Smooth muscle cell (in vitro differentiated cells): ENCODE measurements around the gene OSBP2. TPM values are rescaled to one million over a fixed set of nuclear protein-coding genes. Genes with fewer than 3 reads are reported as not detected.

Experiments used
- DNase-seq: peaks from one replicate; lab custom pipeline; 2025; ENCODE audit not compliant: unreplicated experiment; lab: John Stamatoyannopoulos, UW
- H2AFZ ChIP-seq: fragments of 200-600 bp; sonication (generic); 2 replicates; pipeline ENCODE4 v1.6.0; 2016; ENCODE audit warnings: antibody characterized with exemption, low read depth, mild to moderate bottlenecking
- H3F3A ChIP-seq: fragments of 200-600 bp; sonication (generic); 2 replicates; pipeline ENCODE4 v1.6.0; 2017; ENCODE audit warnings: antibody characterized with exemption, low read depth
- H3K27ac ChIP-seq: fragments of 200-600 bp; sonication (generic); 2 replicates; pipeline ENCODE4 v1.5.1; 2016; ENCODE audit warnings: low read depth, mild to moderate bottlenecking
- H3K27me3 ChIP-seq: fragments of 200-600 bp; sonication (generic); 2 replicates; pipeline ENCODE4 v1.6.1; 2016; ENCODE audit warnings: low read depth, mild to moderate bottlenecking
- H3K36me3 ChIP-seq: fragments of 200-600 bp; sonication (generic); 2 replicates; pipeline ENCODE4 v1.5.1; 2016; ENCODE audit warnings: low read depth
- H3K4me1 ChIP-seq: fragments of 200-600 bp; sonication (generic); 2 replicates; pipeline ENCODE4 v1.5.1; 2016; ENCODE audit warnings: low read depth
- H3K4me2 ChIP-seq: fragments of 200-600 bp; sonication (generic); 2 replicates; pipeline ENCODE4 v1.6.0; 2016; ENCODE audit warnings: mild to moderate bottlenecking
- H3K4me3 ChIP-seq: fragments of 200-600 bp; sonication (generic); 2 replicates; pipeline ENCODE4 v1.5.1; 2016; ENCODE audit warnings: mild to moderate bottlenecking
- H3K79me2 ChIP-seq: fragments of 200-600 bp; sonication (generic); 2 replicates; pipeline ENCODE4 v1.6.0; 2016; ENCODE audit warnings: low read depth, mild to moderate bottlenecking
- H3K9ac ChIP-seq: fragments of 200-600 bp; sonication (generic); 2 replicates; pipeline ENCODE4 v1.6.0; 2016; ENCODE audit warnings: low read depth
- H3K9me3 ChIP-seq: fragments of 200-600 bp; sonication (generic); replicated peaks from 2 replicates; pipeline ENCODE4 v1.5.1; 2016; ENCODE audit warnings: low read depth
- H4K20me1 ChIP-seq: fragments of 200-600 bp; sonication (generic); 2 replicates; pipeline ENCODE4 v1.6.0; 2016; ENCODE audit warnings: low read depth
- CTCF ChIP-seq: fragments of 200-600 bp; sonication (generic); IDR thresholded peaks from 2 replicates; pipeline ENCODE4 v1.5.1; 2017; ENCODE audit warnings: borderline replicate concordance, mild to moderate bottlenecking, antibody characterized with exemption; ENCODE audit not compliant: insufficient read depth, poor library complexity, severe bottlenecking
- WGBS: methylation state at CpG from one replicate; pipeline ENCODE4 v1.1.7; 2016; ENCODE audit warnings: low lambda C conversion rate; 5-methylcytosine and 5-hydroxymethylcytosine counted together
- polyA plus RNA-seq: library from polyadenylated mRNA; unstranded; fragments of >200 nt; fragmentation: Nextera tagmentation; extraction: Ambion mirVana; gene quantifications from 2 replicates; pipeline ENCODE4 v1.2.1, GENCODE V29; 2016
- total RNA-seq: library from RNA; depleted of rRNA; stranded (reverse); fragments of >200 nt; gene quantifications from 2 replicates; pipeline ENCODE4 v1.2.3, GENCODE V29; 2014

OSBP2 gene
- total and polyA plus RNA-seq, 2 experiments from 2014 or later: 4.6 to 4.9 TPM

GRCh38 chr22:30680991-30681770 is 13.5 kb upstream of the OSBP2 start:
- TF ChIP-seq CTCF: no peak
- Histone ChIP-seq H3K4me2 (no peak overlapping the region), H3F3A (no peaks in the 10 kb centered on the region), H3K27ac (no peak overlapping the region), H3K36me3 (no peaks in the 10 kb centered on the region), H3K9me3 (no peaks in the 10 kb centered on the region), H3K4me3 (no peak overlapping the region), H4K20me1 (no peaks in the 10 kb centered on the region), H3K79me2 (no peaks in the 10 kb centered on the region), H3K9ac (no peak overlapping the region), H2AFZ (no peak overlapping the region), H3K4me1 (peaks cover 5% of the 10 kb centered on the region), H3K27me3 (peaks cover 36% of the 10 kb centered on the region)
- no peak for DNase-seq
- whole genome bisulfite sequencing: 95% methylated on average over 1 of the region's 1 CpG

GRCh38 chr22:30681831-30682230 is 12.8 kb upstream of the OSBP2 start:
- Histone ChIP-seq H3K36me3 (no peaks in the 10 kb centered on the region), H3K4me2 (no peak overlapping the region), H3K4me1 (peaks cover 5% of the 10 kb centered on the region), H3K79me2 (no peaks in the 10 kb centered on the region), H3K27ac (no peak overlapping the region), H3K9ac (no peak overlapping the region), H3K9me3 (no peaks in the 10 kb centered on the region), H3F3A (no peaks in the 10 kb centered on the region), H3K4me3 (no peak overlapping the region), H4K20me1 (no peaks in the 10 kb centered on the region), H3K27me3 (peaks cover 32% of the 10 kb centered on the region), H2AFZ (no peak overlapping the region)
- TF ChIP-seq CTCF: no peak
- no peak for DNase-seq
- WGBS: 89% methylated on average over 2 of the region's 2 CpGs

GRCh38 chr22:30685178-30685577 is 9.5 kb upstream of the OSBP2 start:
- WGBS: 86% methylated on average over 7 of the region's 7 CpGs
- no peaks in the 10 kb centered on the region for H3K79me2 ChIP-seq
- no peak overlapping the region for H3K9ac ChIP-seq
- H4K20me1 ChIP-seq: no peaks in the 10 kb centered on the region
- no peak overlapping the region for H2AFZ ChIP-seq
- H3K27me3 ChIP-seq: peaks cover 7% of the 10 kb centered on the region
- H3K4me1 ChIP-seq: no peaks in the 10 kb centered on the region
- no peak for TF ChIP-seq CTCF
- H3K36me3 ChIP-seq: no peaks in the 10 kb centered on the region
- no peak overlapping the region for H3K4me3 ChIP-seq
- H3K9me3 ChIP-seq: no peaks in the 10 kb centered on the region
- no peaks in the 10 kb centered on the region for H3F3A ChIP-seq
- DNase-seq: no peak
- H3K4me2 ChIP-seq: no peak overlapping the region
- no peak overlapping the region for H3K27ac ChIP-seq

GRCh38 chr22:30687358-30687757 is 7.3 kb upstream of the OSBP2 start:
- Histone ChIP-seq H3K36me3 (no peaks in the 10 kb centered on the region), H2AFZ (no peak overlapping the region), H3K27ac (no peak overlapping the region), H3K4me2 (no peak overlapping the region), H3K27me3 (peaks cover 7% of the 10 kb centered on the region), H3K4me3 (no peak overlapping the region), H3K9ac (no peak overlapping the region), H3K79me2 (no peaks in the 10 kb centered on the region), H4K20me1 (no peaks in the 10 kb centered on the region), H3F3A (no peaks in the 10 kb centered on the region), H3K4me1 (no peaks in the 10 kb centered on the region), H3K9me3 (no peaks in the 10 kb centered on the region)
- DNase-seq: no peak
- TF ChIP-seq CTCF: no peak
- WGBS: 92% methylated on average over 4 of the region's 4 CpGs
